Umbilical cord (tissue), 2 donors: ENCODE results near the gene TMEM72. TPM values are rescaled to one million over a fixed set of nuclear protein-coding genes. Genes with fewer than 3 reads are reported as not detected.

Experiments used
- DNase-seq: peaks from one replicate; pipeline ENCODE4 v3.0.0-alpha.2; 2015; ENCODE audit warnings: low spot score
- total RNA-seq: library from RNA; depleted of rRNA; stranded (reverse); fragments of >200 nt; gene quantifications from one replicate; pipeline ENCODE4 v1.2.3, GENCODE V29; 2014; ENCODE audit warnings: low replicate concordance; ENCODE audit not compliant: insufficient read depth

Gene TMEM72
- total RNA-seq, 1 donor from 2014 or later = 2.2 TPM

- peak; percentile 92 for DNase-seq
Observed at GRCh38 chr10:44978570-44979280, 67.6 kb downstream of the TMEM72 start, which contains the start of gene DEPP1. TSS of gene DEPP1 (minus strand) at chr10:44978809. CDS start at chr10:44978030, 779 bp downstream.

DNA sequence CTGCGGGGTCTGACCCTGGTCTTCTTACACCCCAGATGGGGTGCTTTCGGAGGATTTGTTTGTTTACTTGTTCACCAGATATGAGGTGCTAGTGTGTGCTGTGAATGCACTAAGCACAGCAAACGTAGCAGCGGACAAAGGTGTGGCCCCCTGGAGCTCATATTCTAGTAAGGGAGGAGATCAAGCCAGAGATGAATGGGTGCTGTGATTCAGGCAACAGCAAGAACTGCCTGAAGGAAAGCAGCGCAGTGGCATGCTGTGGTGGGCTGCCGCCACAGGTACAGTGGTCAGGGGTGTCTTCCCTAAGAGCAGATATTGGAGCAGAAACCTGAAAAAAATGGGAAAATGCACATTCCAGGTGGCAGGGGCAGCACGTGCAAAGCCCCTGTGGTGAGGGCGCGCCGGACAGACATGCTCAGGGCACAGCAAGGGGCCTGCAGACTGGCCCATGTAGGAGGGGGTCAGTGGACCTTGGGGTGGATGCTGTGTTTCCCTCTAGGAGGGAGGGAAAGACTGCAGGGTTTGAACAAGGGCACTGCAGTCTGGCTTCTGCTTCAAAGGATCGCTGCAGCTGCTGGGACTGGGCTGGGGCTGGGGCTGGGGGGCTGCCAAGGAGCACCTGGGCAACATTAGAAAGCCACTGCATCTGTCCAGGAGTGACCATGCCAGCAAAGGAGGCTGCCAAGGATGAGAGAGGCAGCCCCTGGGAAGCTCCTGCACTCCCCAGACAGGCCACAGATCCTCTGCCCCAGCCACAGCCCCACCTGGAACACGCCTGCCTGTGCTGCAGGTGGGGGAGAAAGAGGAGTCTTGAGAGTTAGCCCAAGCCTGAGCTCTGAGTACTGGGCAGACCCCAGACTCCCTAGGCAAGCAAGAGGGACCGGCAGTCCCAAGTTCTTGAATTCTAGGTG lies 68.4 kb downstream of the TMEM72 start:
- no peak for DNase-seq

GRCh38 chr10:44980309-44981171 lies 69.4 kb downstream of the TMEM72 start:
- no peak for DNase-seq

DNA sequence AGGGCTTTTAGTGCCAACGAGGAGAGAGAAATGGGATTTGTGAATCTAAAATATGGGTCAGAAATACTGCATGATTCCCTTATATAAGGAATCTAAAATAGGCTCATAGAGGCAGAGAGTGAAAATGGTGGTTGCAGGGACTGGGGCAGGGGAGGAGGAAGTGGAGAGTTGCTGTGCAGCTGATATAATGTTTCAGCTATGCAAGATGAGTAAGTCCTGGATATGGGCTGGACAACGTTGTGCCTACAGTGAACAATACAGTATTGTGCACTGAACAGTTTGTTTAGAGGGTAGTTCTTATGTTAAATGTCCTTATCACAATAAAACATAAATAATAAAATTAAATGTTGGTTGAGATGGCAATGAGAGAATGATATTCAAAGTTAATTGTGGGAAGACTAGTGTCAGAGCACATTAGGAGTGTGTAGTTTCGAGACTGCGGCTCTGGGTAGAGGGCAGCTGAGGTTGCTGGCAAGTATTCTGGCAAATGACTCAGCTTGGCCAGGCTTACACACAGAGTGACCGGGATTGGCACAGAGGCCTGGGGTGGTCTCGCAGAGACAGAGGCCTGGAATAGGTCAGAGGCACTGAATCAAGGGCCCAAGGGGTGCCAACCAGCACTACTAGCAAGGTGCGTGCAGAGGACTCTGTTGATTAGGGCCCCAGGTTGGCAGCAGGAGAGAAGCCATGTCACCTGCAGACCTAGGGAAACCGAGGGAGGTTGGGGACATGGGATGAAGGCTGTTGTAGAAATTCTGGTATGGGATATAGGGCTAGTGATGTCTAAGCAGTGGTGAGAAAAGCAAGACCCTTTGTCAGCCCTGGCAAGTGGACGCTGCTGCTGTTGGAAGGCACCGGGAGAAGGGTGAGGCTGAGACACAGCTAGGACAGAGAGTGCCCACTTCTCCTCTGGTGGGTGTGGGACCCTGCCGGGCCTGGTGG lies 70.3 kb downstream of the TMEM72 start:
- DNase-seq = peak; percentile 86

DNA sequence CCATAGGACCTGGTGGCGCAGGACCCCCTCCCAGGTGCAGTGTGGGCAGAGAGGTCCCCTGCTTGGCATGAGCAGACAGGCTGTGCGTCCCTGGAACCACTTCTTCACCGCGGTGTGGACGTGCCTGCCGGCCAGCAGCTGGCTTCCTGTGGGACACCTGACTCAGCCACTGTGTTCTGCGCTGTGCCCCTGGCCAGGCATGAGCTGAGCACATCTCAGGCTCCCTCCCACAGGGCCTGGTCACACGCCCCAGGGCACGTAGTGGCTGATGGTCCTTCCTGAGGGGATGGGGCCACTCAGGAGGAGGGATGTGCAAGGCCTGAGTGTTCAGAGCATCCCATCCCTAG lies 71.0 kb downstream of the TMEM72 start:
- DNase-seq = no peak

DNA sequence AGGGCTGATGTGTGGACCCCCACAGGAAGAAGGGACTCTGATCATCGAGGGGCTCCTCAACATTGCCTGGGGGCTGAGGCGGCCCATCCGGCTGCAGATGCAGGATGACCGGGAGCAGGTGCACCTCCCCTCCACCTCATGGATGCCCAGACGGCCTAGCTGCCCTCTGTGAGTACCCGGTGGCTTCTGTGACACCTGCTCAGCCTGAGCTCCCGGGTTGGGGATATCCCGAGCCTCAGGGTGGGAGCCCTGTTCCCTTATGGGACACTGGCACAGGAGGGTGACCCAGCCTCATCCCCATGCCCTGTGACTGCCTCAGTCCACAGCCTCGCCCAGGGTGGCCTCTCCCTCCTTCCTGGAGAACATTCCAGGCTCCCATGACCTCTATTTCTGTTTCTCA lies 71.4 kb downstream of the TMEM72 start:
- DNase-seq = no peak

- no peak for DNase-seq
Observed at GRCh38 chr10:44983066-44983894, 72.1 kb downstream of the TMEM72 start.

DNA sequence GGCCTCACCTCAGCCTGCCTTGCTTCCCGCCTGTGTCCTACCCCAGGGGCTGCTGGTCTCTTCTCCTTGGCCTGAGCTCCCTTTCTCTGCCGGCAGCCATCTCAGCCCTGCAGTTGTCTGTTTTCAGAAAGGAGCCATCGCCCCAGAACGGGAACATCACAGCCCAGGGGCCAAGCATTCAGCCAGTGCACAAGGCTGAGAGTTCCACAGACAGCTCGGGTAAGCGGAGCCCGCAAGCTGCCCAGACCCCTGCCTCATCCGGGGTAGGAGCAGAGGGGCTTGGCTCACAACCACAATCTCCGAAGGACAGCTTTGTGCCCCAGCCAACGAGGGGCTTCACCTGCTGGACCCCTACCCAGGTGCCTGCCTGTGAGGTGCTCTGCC lies 72.8 kb downstream of the TMEM72 start:
- DNase-seq = no peak

GRCh38 chr10:44984671-44985101 lies 73.5 kb downstream of the TMEM72 start:
- DNase-seq = no peak

GRCh38 chr10:44985175-44985681 lies 74.1 kb downstream of the TMEM72 start:
- no peak for DNase-seq

GRCh38 chr10:44986179-44986578 lies 75.0 kb downstream of the TMEM72 start:
- DNase-seq = no peak

Other genes with a start within 250 kb of the TMEM72 start
- gene RASSF4, start 48.5 kb downstream of the TMEM72 start, total RNA-seq = 16.9 TPM
- gene DEPP1, start 67.5 kb downstream of the TMEM72 start, total RNA-seq = 11.6 TPM
- gene ZNF22, start 89.6 kb downstream of the TMEM72 start, total RNA-seq = 25.5 TPM